ENCODE measurements around the gene CCDC12. TPM values are rescaled to one million over a fixed set of nuclear protein-coding genes. Genes with fewer than 3 reads are reported as not detected.

The CCDC12 gene
- total RNA-seq, 4 donors from 2014 or later, result 4.1 to 92.0 (median 41.2) TPM

DNA sequence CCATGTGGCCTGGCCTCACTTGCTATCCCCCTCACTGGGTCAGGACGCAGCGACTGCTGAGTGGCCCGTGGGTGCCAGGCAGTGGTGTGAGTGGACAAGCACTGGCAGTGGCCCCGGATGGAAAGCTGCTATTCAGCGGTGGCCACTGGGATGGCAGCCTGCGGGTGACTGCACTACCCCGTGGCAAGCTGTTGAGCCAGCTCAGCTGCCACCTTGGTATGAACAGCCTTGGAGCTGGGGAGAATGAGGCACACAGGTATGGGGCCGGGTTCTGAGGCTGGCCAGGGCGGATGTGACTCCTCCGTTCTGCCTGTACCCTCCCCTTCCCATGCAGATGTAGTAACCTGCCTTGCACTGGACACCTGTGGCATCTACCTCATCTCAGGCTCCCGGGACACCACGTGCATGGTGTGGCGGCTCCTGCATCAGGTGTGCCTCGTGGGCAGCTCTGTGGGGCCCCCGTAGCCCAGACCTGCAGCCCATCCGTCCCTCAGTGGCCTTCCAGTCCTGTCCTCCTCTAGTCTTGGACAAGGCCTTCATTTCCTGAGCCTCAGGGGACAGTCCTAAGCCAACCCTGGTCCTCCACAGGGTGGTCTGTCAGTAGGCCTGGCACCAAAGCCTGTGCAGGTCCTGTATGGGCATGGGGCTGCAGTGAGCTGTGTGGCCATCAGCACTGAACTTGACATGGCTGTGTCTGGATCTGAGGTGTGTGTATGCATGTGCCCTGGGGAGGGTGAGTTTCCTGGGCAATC, 31.1 kb upstream of the CCDC12 start:
- no peak overlapping the region for H3K27ac ChIP-seq
- intact Hi-C loops (cut with DNase I; ENCODE audit: low total_unique reads), result no loop called here
- TF ChIP-seq, protein P1, sequence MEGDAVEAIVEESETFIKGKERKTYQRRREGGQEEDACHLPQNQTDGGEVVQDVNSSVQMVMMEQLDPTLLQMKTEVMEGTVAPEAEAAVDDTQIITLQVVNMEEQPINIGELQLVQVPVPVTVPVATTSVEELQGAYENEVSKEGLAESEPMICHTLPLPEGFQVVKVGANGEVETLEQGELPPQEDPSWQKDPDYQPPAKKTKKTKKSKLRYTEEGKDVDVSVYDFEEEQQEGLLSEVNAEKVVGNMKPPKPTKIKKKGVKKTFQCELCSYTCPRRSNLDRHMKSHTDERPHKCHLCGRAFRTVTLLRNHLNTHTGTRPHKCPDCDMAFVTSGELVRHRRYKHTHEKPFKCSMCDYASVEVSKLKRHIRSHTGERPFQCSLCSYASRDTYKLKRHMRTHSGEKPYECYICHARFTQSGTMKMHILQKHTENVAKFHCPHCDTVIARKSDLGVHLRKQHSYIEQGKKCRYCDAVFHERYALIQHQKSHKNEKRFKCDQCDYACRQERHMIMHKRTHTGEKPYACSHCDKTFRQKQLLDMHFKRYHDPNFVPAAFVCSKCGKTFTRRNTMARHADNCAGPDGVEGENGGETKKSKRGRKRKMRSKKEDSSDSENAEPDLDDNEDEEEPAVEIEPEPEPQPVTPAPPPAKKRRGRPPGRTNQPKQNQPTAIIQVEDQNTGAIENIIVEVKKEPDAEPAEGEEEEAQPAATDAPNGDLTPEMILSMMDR (IDR thresholded peaks at IDR 0.05), result no peak
- TF ChIP-seq POLR2A (IDR thresholded peaks at IDR 0.05), result no peak
- no peaks in the 10 kb centered on the region for H3K27me3 ChIP-seq
- no peaks in the 10 kb centered on the region for H3K36me3 ChIP-seq
- no peak overlapping the region for H3K4me3 ChIP-seq
- peaks cover 0 to 8% of the 10 kb centered on the region in 2 donors for H3K4me1 ChIP-seq
- peak; percentile 13 to 16 for DNase-seq
- H3K9me3 ChIP-seq, result no peaks in the 10 kb centered on the region

DNA sequence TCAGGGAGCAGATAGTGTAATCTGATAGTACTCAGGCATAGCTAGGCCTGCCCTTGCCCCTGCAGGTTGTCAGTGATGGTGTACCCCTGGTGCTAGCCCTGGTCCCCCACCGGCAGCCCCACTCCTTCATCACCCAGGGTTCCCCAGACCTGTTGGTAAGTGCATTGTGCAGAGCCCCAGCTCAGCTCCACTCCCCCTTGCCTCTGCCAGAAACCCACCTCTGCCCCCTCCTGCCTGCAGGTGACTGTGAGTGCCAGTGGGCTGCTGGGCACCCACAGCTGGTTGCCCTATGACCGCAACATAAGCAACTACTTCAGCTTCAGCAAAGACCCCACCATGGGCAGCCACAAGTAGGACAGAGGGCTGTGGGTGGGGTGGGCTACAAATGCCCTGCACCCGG, 30.5 kb upstream of the CCDC12 start:
- Histone ChIP-seq H3K36me3 (no peaks in the 10 kb centered on the region), H3K27ac (no peak overlapping the region), H3K27me3 (no peaks in the 10 kb centered on the region), H3K9me3 (no peaks in the 10 kb centered on the region), H3K4me1 (peaks cover 0 to 8% of the 10 kb centered on the region in 2 donors), H3K4me3 (no peak overlapping the region)
- no peak for TF ChIP-seq POLR2A (IDR thresholded peaks at IDR 0.05)
- TF ChIP-seq, protein P1 (IDR thresholded peaks at IDR 0.05), result no peak
- intact Hi-C loops (cut with DNase I; ENCODE audit: low total_unique reads), result no loop called here
- peak in 1 of 2 donors; percentile 13 for DNase-seq

DNA sequence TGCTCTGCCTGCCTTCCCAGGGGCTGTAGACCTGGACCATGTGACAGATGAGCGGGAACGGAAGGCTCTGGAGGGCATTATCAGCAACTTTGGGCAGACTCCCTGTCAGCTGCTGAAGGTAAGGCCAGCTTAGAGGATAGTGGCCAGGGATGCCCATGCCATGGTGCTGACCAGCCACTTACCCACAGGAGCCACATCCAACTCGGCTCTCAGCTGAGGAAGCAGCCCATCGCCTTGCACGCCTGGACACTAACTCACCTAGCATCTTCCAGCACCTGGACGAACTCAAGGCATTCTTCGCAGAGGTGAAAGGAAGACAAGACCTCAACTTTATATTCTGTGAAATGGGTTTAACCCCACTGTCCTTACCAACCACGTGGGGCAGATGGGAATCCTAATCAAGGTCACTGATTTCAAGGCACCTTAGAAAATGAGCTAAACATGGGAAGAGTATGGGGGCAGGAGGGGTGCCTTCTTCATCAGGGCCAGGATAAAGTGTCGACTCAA, 29.7 kb upstream of the CCDC12 start:
- Histone ChIP-seq H3K36me3 (no peaks in the 10 kb centered on the region), H3K4me1 (peaks cover 0 to 8% of the 10 kb centered on the region in 2 donors), H3K9me3 (no peaks in the 10 kb centered on the region), H3K27me3 (no peaks in the 10 kb centered on the region), H3K27ac (no peak overlapping the region), H3K4me3 (no peak overlapping the region)
- peak; percentile 9 to 12 for DNase-seq
- intact Hi-C loops (cut with DNase I; ENCODE audit: low total_unique reads), result no loop called here
- TF ChIP-seq, protein P1 (IDR thresholded peaks at IDR 0.05), result no peak
- no peak for TF ChIP-seq POLR2A (IDR thresholded peaks at IDR 0.05)

- Histone ChIP-seq H3K4me1 (peaks cover 0 to 8% of the 10 kb centered on the region in 2 donors), H3K36me3 (no peaks in the 10 kb centered on the region), H3K27ac (no peak overlapping the region), H3K9me3 (no peaks in the 10 kb centered on the region), H3K4me3 (no peak overlapping the region), H3K27me3 (no peaks in the 10 kb centered on the region)
- TF ChIP-seq, protein P1 (IDR thresholded peaks at IDR 0.05), result no peak
- TF ChIP-seq POLR2A (IDR thresholded peaks at IDR 0.05), result no peak
- intact Hi-C loops (cut with DNase I; ENCODE audit: low total_unique reads), result no loop called here
- peak; percentile 13 to 17 for DNase-seq
Measured at GRCh38 chr3:47005212-47006144, 28.9 kb upstream of the CCDC12 start.

All from uterus (tissue), 4 donors.